IMR-90 (cell line): Measurements from ENCODE around the gene HOXD8.

Experiments
- MAFK ChIP-seq: IDR thresholded peaks from 2 replicates; pipeline ENCODE4 v1.6.1; 2012; ENCODE audit warnings: low read depth, low read length, improper control_type of control experiment
- POLR2A ChIP-seq: IDR thresholded peaks from 2 replicates; pipeline ENCODE4 v1.6.1; 2012; ENCODE audit warnings: mild to moderate bottlenecking, low read depth, low read length
- RAD21 ChIP-seq: IDR thresholded peaks from 2 replicates; pipeline ENCODE4 v1.6.1; 2012; ENCODE audit warnings: low read length, improper control_type of control experiment
- RCOR1 ChIP-seq: IDR thresholded peaks from 2 replicates; pipeline ENCODE4 v1.6.1; 2012; ENCODE audit warnings: mild to moderate bottlenecking, low read length, improper control_type of control experiment; ENCODE audit not compliant: insufficient replicate concordance
- RFX5 ChIP-seq: IDR thresholded peaks from 2 replicates; pipeline ENCODE4 v1.8.0; 2012; ENCODE audit warnings: low read depth, mild to moderate bottlenecking, low read length, moderate library complexity
- SMC3 ChIP-seq: fragments of 150-350 bp; IDR thresholded peaks from 2 replicates; pipeline ENCODE4 v1.6.1; 2016; ENCODE audit warnings: low read depth, mild to moderate bottlenecking, antibody characterized with exemption, low read length, moderate library complexity
- TF ChIP-seq, protein P1 (sequence below): conservative IDR thresholded peaks from 2 replicates; pipeline ENCODE4 v1.5.1; 2012; ENCODE audit warnings: mild to moderate bottlenecking, low read depth, low read length, improper control_type of control experiment
- TF ChIP-seq, protein P2 (sequence below): fragments of 150-350 bp; IDR thresholded peaks from 2 replicates; pipeline ENCODE4 v1.6.1; 2017; ENCODE audit warnings: mild to moderate bottlenecking, antibody characterized with exemption, low read length, low read depth

DNA sequence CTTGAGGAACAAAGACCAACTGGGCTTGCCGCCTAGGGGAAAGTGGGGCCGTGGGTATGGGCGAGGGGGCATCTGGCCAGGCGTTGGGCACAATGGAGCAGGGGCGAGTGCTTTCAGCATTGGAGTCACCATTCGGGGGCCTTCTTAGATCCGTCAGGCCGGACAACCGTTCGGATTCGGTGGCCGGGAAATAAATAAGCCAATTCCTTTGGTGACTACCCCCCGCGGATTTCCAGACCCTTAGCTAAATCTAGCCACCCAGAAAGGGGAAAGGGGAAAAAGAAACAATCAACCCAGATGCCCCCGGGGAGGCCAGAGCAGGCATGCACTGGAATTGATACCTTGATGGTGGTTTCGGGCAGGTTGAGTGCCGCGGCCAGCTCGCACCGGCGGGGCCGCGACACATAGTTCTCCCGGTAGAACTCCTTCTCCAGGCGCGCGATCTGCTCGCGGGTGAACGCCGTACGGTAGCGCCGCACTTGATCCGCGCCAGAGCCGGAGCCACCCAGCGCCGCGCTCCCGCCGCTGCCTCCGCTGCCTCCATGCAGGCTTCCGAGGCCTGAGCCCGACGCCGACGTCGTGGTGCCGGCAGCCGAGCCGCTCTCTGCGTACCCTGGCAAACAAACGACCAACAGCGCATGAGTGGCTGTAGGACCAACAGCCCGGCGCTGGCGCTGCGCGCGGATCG lies 47.5 kb upstream of the HOXD8 start:
- TF ChIP-seq, protein P1, sequence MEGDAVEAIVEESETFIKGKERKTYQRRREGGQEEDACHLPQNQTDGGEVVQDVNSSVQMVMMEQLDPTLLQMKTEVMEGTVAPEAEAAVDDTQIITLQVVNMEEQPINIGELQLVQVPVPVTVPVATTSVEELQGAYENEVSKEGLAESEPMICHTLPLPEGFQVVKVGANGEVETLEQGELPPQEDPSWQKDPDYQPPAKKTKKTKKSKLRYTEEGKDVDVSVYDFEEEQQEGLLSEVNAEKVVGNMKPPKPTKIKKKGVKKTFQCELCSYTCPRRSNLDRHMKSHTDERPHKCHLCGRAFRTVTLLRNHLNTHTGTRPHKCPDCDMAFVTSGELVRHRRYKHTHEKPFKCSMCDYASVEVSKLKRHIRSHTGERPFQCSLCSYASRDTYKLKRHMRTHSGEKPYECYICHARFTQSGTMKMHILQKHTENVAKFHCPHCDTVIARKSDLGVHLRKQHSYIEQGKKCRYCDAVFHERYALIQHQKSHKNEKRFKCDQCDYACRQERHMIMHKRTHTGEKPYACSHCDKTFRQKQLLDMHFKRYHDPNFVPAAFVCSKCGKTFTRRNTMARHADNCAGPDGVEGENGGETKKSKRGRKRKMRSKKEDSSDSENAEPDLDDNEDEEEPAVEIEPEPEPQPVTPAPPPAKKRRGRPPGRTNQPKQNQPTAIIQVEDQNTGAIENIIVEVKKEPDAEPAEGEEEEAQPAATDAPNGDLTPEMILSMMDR: no peak
- TF ChIP-seq, protein P2, sequence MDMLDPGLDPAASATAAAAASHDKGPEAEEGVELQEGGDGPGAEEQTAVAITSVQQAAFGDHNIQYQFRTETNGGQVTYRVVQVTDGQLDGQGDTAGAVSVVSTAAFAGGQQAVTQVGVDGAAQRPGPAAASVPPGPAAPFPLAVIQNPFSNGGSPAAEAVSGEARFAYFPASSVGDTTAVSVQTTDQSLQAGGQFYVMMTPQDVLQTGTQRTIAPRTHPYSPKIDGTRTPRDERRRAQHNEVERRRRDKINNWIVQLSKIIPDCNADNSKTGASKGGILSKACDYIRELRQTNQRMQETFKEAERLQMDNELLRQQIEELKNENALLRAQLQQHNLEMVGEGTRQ: no peak
- TF ChIP-seq POLR2A (no peak), RCOR1 (no peak), SMC3 (no peak), RAD21 (no peak), RFX5 (no peak), MAFK (no peak)
